NCI-H128 (cell line): ENCODE results near the gene MYH15.

Experiments
- DNase-seq: peaks from one replicate; lab custom pipeline; 2025; ENCODE audit not compliant: unreplicated experiment; lab: John Stamatoyannopoulos, UW

MYH15 gene

DNA sequence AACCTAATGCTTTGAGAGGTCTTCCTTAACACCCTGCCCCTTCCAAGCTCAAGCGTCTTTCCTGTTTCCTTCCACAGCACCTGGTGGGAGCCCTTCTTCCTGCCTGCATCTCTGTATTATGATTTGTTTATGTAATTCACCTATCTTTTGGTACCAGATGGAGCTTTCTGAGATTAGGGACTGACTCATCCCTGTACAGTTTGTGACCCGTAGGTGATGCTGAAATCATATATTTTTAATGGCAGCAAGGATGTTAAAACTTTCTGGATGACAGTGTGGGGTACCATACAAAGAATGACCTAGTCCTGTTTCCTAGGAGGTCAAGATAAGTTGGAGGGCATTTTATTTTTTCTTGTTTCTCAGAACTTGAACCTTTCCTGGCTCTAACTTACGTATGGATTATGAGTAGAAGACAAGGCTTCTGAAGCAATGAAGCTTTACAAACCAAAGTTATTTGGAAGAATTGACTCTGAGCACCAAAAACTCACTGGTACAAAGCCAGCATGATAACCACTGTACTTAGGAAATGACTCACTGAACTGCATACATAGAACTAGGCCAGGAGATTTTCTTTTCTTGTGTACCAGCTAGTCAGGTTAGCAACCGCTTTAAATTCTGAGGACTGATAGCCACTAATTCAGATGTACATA, 167.4 kb downstream of the MYH15 start:
- no peak for DNase-seq

GRCh38 chr3:108341911-108342310, 168.5 kb downstream of the MYH15 start:
- DNase-seq, result no peak

GRCh38 chr3:108338901-108339545, 171.4 kb downstream of the MYH15 start:
- no peak for DNase-seq

DNA sequence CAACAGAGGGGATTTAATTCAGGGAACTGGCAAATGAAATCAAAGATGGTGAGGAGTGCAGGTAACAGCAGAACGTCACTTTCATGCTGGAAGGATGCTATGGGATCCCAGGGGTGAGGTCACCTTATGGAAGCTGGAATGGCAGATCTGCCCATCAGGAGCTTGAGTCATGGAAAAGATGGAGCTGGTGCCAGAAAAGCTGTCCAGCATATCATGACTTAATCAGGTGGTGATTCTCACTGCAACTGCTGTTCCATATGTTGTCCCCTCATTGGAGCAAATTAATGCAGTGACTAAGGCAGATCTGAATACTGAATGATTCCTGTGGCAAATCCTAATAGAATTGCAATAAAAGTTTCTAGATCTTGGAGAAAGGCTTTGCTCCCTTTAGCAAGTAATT, 175.7 kb downstream of the MYH15 start:
- no peak for DNase-seq

GRCh38 chr3:108333961-108334360, 176.4 kb downstream of the MYH15 start:
- no peak for DNase-seq

- DNase-seq, result no peak
Observed at GRCh38 chr3:108331792-108332191, 178.6 kb downstream of the MYH15 start.
